HG03095 (cell line): Measurements from ENCODE around the gene CSF1R.
"Not testable (repeated sequence)": the region's sequence is repeated elsewhere in the genome, so short reads cannot be mapped to it uniquely, and the experiment has no call there.

Experiments
- ATAC-seq: cut with Tn5 transposase; IDR thresholded peaks from one replicate; pipeline ENCODE4 v1.9.1; 2021; ENCODE audit warnings: moderate library complexity; ENCODE audit not compliant: unreplicated experiment

CSF1R gene

DNA sequence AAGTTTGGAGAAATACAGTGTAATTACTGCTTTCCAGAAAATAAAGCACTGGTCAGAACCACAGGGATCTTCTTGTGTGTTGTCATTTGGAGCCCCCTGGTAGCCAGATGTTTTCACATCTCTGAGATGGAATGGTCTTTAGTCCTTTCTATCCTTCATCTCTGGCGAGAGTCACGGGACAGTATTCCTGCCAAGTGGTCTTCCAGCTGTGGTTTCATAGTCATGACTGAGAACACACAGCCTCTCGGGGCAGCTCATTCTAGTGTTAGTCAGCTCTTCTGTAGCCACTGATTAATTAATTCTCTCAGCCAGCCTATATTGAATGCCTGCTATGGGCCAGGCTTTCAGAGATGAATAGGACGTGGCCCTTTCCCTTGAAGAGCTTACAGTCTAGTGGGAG is 51.7 kb downstream of the CSF1R start:
- ATAC-seq = no peak

DNA sequence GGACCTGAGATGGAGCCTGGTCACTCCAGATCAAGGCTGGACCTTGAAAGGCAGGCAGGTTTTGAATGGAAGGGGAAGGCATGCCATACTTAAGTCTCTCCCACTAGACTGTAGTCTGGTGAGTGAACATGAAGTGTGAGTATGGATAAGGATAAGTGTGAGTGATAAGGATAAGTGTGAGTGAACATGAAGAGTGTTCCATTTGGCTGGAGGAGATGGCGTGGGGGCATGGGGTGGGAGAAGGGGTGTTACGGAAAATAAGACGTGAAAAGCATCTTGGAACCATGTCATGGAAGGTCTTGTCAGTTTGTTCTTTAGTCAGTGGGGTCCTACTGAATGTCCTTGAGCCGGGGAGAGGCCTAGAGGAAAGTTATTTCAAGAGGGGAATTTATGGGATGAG is 53.0 kb downstream of the CSF1R start:
- ATAC-seq = no peak

GRCh38 chr5:150028047-150028446 is 58.3 kb downstream of the CSF1R start:
- ATAC-seq = not testable (repeated sequence)

GRCh38 chr5:150026682-150027172 is 59.6 kb downstream of the CSF1R start:
- no peak for ATAC-seq

DNA sequence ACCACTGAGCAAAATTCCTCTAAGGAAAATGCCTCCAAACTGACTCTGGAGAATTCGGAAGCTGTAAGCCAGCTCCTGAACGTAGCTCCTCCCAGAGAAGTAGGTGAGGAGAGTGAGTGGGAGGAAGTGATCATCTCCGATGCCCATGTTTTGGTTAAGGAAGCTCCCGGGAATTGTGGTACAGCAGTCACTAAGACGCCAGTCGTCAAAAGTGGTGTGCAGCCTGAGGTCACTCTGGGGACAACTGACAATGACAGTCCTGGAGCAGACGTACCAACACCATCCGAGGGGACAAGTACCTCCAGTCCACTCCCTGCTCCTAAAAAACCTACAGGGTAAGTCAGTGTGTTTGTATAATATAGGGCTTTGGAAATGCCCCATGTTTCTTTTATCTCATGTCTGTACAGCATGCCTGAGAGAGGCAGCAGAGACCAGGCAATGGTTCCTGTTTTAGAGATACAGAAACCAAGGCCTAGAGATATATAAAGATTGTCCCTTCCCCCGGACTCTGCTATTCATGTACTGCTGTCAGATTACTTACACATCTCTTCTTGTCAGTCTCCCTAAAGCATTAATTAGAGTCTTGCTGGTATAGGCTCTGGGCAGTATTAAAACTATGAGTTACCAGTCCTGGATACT is 61.9 kb downstream of the CSF1R start:
- no peak for ATAC-seq

- ATAC-seq = no peak
These were observed 63.2 kb downstream of the CSF1R start for GRCh38 chr5:150023136-150023535.

GRCh38 chr5:150022681-150023080 is 63.7 kb downstream of the CSF1R start:
- no peak for ATAC-seq

- ATAC-seq = no peak
These were observed 64.2 kb downstream of the CSF1R start for GRCh38 chr5:150022158-150022531.

DNA sequence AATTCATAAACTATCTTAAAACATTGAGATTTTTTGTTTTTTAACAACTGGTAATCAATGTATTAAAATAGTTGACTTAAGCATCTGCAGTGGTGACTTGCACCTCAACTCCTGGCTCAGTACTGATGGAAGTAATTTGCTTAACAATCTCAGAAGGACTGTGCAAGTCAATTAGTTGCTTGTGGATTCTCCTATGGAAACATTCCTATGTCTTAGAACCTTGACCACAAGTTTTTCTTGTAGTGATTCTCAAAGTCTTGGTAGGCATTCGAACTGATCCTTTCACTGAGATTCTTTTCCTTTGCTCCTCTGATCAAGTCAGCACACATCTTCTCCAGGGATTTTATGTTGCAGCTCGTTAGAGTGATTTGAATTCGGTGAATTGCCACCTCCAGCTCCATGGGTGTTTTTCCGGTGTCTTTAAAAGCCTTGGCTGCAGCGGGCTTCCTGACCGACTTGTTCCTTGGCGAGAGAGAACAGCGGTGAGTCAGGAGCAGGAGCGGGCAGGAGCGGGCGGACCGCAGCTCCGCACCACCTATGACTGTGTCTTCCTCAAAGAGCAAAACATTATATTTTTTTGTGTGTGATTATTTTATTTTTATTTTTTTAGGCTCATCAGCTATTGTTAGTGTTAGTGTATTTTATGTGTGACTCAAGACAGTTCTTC is 64.7 kb downstream of the CSF1R start:
- ATAC-seq = no peak

GRCh38 chr5:150020249-150020648 is 66.1 kb downstream of the CSF1R start:
- no peak for ATAC-seq

GRCh38 chr5:150017226-150018005 is 68.9 kb downstream of the CSF1R start:
- ATAC-seq = no peak

GRCh38 chr5:150016537-150016936 is 69.8 kb downstream of the CSF1R start:
- no peak for ATAC-seq

DNA sequence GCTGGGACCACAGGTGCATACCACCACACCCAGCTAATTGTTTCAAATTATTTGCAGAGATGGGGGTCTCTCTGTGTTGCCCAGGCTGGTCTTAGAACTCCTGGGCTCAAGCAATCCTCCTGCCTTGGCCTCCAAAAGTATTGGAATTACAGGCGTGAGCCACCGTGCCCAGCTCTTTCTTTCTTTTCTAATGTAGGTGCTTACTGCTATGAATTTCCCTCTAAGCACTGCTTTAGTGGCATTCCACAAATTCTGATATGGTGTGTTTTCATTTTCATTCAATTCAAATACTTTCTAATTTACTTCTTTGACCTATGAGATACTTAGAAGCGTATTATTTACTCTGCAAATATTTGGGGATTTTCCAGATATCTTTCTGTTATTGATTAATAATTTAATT is 70.9 kb downstream of the CSF1R start:
- no peak for ATAC-seq

- no peak for ATAC-seq
These were observed 71.9 kb downstream of the CSF1R start for GRCh38 chr5:150014456-150014855.

DNA sequence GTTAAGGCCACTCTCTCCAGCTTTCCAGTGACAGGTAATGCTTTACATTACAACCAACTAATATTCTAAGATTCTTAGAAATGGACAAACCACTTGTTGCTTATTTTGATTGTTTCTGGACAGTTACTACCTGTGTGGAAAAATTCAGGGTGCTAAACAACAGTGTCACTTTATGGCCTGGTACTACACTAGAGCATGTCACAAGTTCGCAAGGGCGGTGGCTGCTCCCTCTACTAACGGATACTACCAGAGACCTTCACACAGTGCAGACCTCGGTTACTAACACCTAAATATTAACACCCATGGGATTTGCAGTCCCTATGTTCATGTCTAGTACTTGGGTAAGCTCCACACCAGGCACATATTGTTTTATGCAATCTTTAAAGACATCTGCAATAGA is 72.4 kb downstream of the CSF1R start:
- ATAC-seq = no peak

- ATAC-seq = no peak
These were observed 76.5 kb downstream of the CSF1R start for GRCh38 chr5:150009671-150010387.

DNA sequence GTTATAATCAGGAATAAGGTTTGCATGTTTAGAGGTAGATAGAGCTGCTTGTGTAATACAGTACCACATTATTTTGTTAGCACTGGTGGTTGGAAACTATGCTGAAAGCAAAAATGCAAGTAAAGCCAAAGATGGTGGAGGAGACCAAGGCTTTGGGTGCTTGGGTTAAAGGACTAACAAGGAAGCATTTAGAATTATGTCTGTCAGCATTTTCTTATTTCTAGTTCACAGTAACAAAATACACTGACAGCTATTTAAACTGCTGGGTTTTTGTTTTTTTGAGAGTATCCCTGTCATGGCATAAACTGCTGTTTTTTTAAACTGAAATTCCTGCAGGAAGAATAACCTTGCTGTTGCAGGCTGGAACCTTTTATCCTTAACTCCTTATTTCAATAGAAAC is 79.3 kb downstream of the CSF1R start:
- no peak for ATAC-seq

- ATAC-seq = no peak
These were observed 80.0 kb downstream of the CSF1R start for GRCh38 chr5:150006318-150006717.
